HCT116 (cell line): ENCODE data around the gene APOB. TPM values are rescaled to one million over a fixed set of nuclear protein-coding genes. Genes with fewer than 3 reads are reported as not detected.

ENCODE experiments used
- CTCF ChIP-seq, 3 experiments: fragments of 200-600 bp in 1 of 3; sonication (generic) in 1 of 3; IDR thresholded peaks in 2 of 3; conservative IDR thresholded peaks in 1 of 3; 2 replicates each; pipeline ENCODE4 v1.5.1; 2012 to 2017; ENCODE audit warnings: low read depth in 2 of 3, low read length in 2 of 3, antibody characterized with exemption in 1 of 3, borderline replicate concordance in 1 of 3, control low read depth in 1 of 3, mild to moderate bottlenecking in 1 of 3, mixed read lengths in 1 of 3, mixed run types in 1 of 3, moderate library complexity in 1 of 3; ENCODE audit not compliant: insufficient read depth in 1 of 3
- EGR1 ChIP-seq: IDR thresholded peaks from 2 replicates; pipeline ENCODE4 v1.6.1; 2012; ENCODE audit warnings: low read depth
- EZH2 ChIP-seq: fragments of 200-600 bp; sonication (generic); IDR thresholded peaks from 2 replicates; pipeline ENCODE4 v1.6.1; 2017; ENCODE audit warnings: antibody characterized with exemption, mixed run types
- FOSL1 ChIP-seq: IDR thresholded peaks from 2 replicates; pipeline ENCODE4 v1.6.1; 2012; ENCODE audit warnings: low read depth
- JUND ChIP-seq: IDR thresholded peaks from 2 replicates; pipeline ENCODE4 v1.6.1; 2012
- SIN3A ChIP-seq: IDR thresholded peaks from 2 replicates; pipeline ENCODE4 v1.6.1; 2012; ENCODE audit warnings: low read depth
- TCF7L2 ChIP-seq: IDR thresholded peaks from 2 replicates; pipeline ENCODE4 v1.7.0; 2011; ENCODE audit warnings: borderline replicate concordance, inconsistent platforms; ENCODE audit not compliant: insufficient read depth, insufficient read length; ENCODE audit errors: extremely low read depth
- YY1 ChIP-seq: IDR thresholded peaks from 2 replicates; pipeline ENCODE4 v1.6.1; 2011; ENCODE audit warnings: low read length, low read depth, moderate library complexity, mild to moderate bottlenecking; ENCODE audit not compliant: insufficient replicate concordance; ENCODE audit errors: extremely low read depth
- ZNF274 ChIP-seq: fragments of 200-500 bp; sonication (Bioruptor generic); IDR thresholded peaks from 2 replicates; pipeline ENCODE4 v1.6.1; 2014; ENCODE audit warnings: mild to moderate bottlenecking, low read depth, low read length, inconsistent platforms
- total RNA-seq: library from RNA; stranded (reverse); gene quantifications from one replicate; pipeline ENCODE4 v1.2.1, GENCODE V29; 2021; ENCODE audit not compliant: unreplicated experiment
- TF ChIP-seq, protein P1 (sequence below): IDR thresholded peaks from 2 replicates; pipeline ENCODE4 v1.6.1; 2012

APOB gene
- total RNA-seq, 1 experiment from 2014 or later, result 1.6 TPM

GRCh38 chr2:20953146-20953824 is 90.6 kb downstream of the APOB start (continued):
- no peak for TF ChIP-seq CTCF (IDR thresholded peaks at IDR 0.05 in 2 of 3, conservative IDR thresholded peaks at IDR 0.05 in 1 of 3; ENCODE audit: borderline replicate concordance in 1 of 3, insufficient read depth in 1 of 3, low read depth in 2 of 3, low read length in 2 of 3)
- no peak for TF ChIP-seq TCF7L2
- TF ChIP-seq EGR1, result no peak
- TF ChIP-seq JUND, result no peak
- TF ChIP-seq ZNF274, result no peak
- no peak for TF ChIP-seq FOSL1
- TF ChIP-seq SIN3A, result no peak
- no peak for TF ChIP-seq YY1
- TF ChIP-seq EZH2, result no peak
- TF ChIP-seq, protein P1, sequence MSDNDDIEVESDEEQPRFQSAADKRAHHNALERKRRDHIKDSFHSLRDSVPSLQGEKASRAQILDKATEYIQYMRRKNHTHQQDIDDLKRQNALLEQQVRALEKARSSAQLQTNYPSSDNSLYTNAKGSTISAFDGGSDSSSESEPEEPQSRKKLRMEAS, result no peak

Other genes starting within 250 kb of the APOB start
- gene LDAH, start 221.0 kb downstream of the APOB start, total RNA-seq, result 25.7 TPM
- gene TDRD15, start 79.9 kb upstream of the APOB start, total RNA-seq, result not detected